Astrocyte of the spinal cord (primary cell): Measurements from ENCODE around the gene GCSH.
A peak's percentile ranks its signal among the peaks of the same experiment; 100 is the strongest.

Source experiments
- DNase-seq: peaks from one replicate; pipeline ENCODE4 v3.0.0; 2011; ENCODE audit warnings: low read depth, low spot score
- H3K4me3 ChIP-seq: 2 replicates; pipeline ENCODE4 v1.5.1; 2011; ENCODE audit warnings: low read depth, mild to moderate bottlenecking, low read length, moderate library complexity
- in situ Hi-C: cut with HindIII; loops from 2 replicates; pipeline ENCODE4 v1.10.0; 2017; ENCODE audit warnings: low sequenced_read_pairs
- TF ChIP-seq, protein P1 (sequence below): IDR thresholded peaks from 2 replicates; pipeline ENCODE4 v1.5.1; 2012; ENCODE audit warnings: low read depth, mild to moderate bottlenecking, low read length, inconsistent platforms

The GCSH gene

GRCh38 chr16:81101702-81102101, 5.5 kb upstream of the GCSH start:
- H3K4me3 ChIP-seq: no peak overlapping the region
- DNase-seq: no peak
- TF ChIP-seq, protein P1, sequence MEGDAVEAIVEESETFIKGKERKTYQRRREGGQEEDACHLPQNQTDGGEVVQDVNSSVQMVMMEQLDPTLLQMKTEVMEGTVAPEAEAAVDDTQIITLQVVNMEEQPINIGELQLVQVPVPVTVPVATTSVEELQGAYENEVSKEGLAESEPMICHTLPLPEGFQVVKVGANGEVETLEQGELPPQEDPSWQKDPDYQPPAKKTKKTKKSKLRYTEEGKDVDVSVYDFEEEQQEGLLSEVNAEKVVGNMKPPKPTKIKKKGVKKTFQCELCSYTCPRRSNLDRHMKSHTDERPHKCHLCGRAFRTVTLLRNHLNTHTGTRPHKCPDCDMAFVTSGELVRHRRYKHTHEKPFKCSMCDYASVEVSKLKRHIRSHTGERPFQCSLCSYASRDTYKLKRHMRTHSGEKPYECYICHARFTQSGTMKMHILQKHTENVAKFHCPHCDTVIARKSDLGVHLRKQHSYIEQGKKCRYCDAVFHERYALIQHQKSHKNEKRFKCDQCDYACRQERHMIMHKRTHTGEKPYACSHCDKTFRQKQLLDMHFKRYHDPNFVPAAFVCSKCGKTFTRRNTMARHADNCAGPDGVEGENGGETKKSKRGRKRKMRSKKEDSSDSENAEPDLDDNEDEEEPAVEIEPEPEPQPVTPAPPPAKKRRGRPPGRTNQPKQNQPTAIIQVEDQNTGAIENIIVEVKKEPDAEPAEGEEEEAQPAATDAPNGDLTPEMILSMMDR: no peak
- in situ Hi-C loops: no loop called here

GRCh38 chr16:81099958-81100357, 3.8 kb upstream of the GCSH start:
- TF ChIP-seq, protein P1: no peak
- H3K4me3 ChIP-seq: no peak overlapping the region
- DNase-seq: no peak
- in situ Hi-C loops: no loop called here

GRCh38 chr16:81097230-81097629, 1.0 kb upstream of the GCSH start:
- DNase-seq: no peak
- H3K4me3 ChIP-seq: no peak overlapping the region
- in situ Hi-C loops: no loop called here
- TF ChIP-seq, protein P1: no peak

DNA sequence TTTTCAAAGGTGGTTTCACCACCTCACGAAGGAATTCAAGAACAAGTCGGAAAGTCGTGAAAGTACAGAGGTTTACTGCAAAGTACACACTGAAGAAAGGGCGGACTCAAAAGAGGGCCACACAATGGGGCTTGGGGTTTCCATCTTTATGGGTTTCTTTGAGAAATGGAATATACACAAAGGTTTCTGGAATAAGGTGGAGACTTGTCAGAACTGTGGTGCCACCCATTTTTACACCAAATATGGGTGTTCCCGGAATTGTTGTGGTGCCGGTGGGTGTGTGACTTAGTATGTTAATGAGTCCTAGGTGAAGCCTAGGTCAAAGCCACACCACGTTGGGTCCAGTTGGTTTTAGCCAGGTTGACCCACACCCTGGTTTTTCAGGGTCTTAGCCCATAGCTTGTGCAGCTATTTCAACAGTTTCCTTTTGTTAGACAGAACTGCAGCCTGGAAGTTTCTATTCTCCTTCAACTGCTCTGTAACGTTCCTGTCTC, 567 bp upstream of the GCSH start:
- H3K4me3 ChIP-seq: peak overlapping the region; percentile 17
- TF ChIP-seq, protein P1: no peak
- DNase-seq: no peak
- in situ Hi-C loops: no loop called here

- H3K4me3 ChIP-seq: peak overlapping the region; percentile 69
- DNase-seq: peak; percentile 52
- TF ChIP-seq, protein P1: no peak
- in situ Hi-C loops: no loop called here
These were observed 592 bp downstream of the GCSH start for GRCh38 chr16:81095653-81095952.

GRCh38 chr16:81094771-81095251, 1.4 kb downstream of the GCSH start:
- DNase-seq: peak; percentile 22
- H3K4me3 ChIP-seq: peak overlapping the region; percentile 69
- TF ChIP-seq, protein P1: no peak
- in situ Hi-C loops: no loop called here

GRCh38 chr16:81088836-81089235, 7.4 kb downstream of the GCSH start:
- TF ChIP-seq, protein P1: no peak

More at GRCh38 chr16:81088836-81089235, 7.4 kb downstream of the GCSH start:
- in situ Hi-C loops: no loop called here
- DNase-seq: no peak
- H3K4me3 ChIP-seq: no peak overlapping the region
